Activated T-cell treated with anti-CD3 and anti-CD28 coated beads, Interleukin-2, amount 50 U/mL, for 4 hours (primary cell): ENCODE data around the gene SPPL2B. TPM values are rescaled to one million over a fixed set of nuclear protein-coding genes. Genes with fewer than 3 reads are reported as not detected.

ENCODE experiments used
- ATAC-seq, 2 donors: fragments of 200-7000 bp; cut with Tn5 transposase; one replicate each; pipeline ENCODE4 v1.10.0; 2021
- DNase-seq: peaks from one replicate; pipeline ENCODE4 v3.0.0-alpha.2; 2020
- H3K27me3 Mint-ChIP-seq: one replicate; pipeline ENCODE4 v1.8.0; 2021; ENCODE audit warnings: low read depth, mixed read lengths
- H3K36me3 Mint-ChIP-seq: one replicate; pipeline ENCODE4 v1.8.0; 2022; ENCODE audit warnings: mixed read lengths; ENCODE audit not compliant: insufficient read depth
- H3K4me1 Mint-ChIP-seq: one replicate; pipeline ENCODE4 v1.8.0; 2021; ENCODE audit warnings: low read depth, mixed read lengths
- H3K4me3 Mint-ChIP-seq: one replicate; pipeline ENCODE4 v1.8.0; 2021; ENCODE audit warnings: mild to moderate bottlenecking, moderate library complexity, mixed read lengths
- H3K9me3 Mint-ChIP-seq: one replicate; pipeline ENCODE4 v1.8.0; 2021; ENCODE audit warnings: mixed read lengths
- total RNA-seq, 3 donors: library from RNA; stranded (reverse); gene quantifications; one replicate each; pipeline ENCODE4 v1.2.1, GENCODE V29; 2021

Gene SPPL2B
- total RNA-seq, 3 donors from 2014 or later: 42.1 to 45.3 (median 42.2) TPM

- no peaks in the 10 kb centered on the region for H3K27me3 Mint-ChIP-seq
- no peak for DNase-seq
- H3K4me1 Mint-ChIP-seq: peaks cover 27% of the 10 kb centered on the region
These were observed 38.6 kb upstream of the SPPL2B start for GRCh38 chr19:2289714-2290435.

GRCh38 chr19:2290441-2291184 lies 37.9 kb upstream of the SPPL2B start:
- H3K9me3 Mint-ChIP-seq: no peaks in the 10 kb centered on the region
- no peaks in the 10 kb centered on the region for H3K27me3 Mint-ChIP-seq
- DNase-seq: no peak
- no peaks in the 10 kb centered on the region for H3K36me3 Mint-ChIP-seq
- ATAC-seq: peak; percentile 26 to 36
- H3K4me1 Mint-ChIP-seq: peaks cover 29% of the 10 kb centered on the region
- H3K4me3 Mint-ChIP-seq: peak overlapping the region; percentile 71

More at GRCh38 chr19:2289714-2290435, 38.6 kb upstream of the SPPL2B start:
- H3K4me3 Mint-ChIP-seq: peak overlapping the region; percentile 79
- no peaks in the 10 kb centered on the region for H3K9me3 Mint-ChIP-seq
- no peaks in the 10 kb centered on the region for H3K36me3 Mint-ChIP-seq
- peak; percentile 56 to 64 for ATAC-seq

GRCh38 chr19:2291185-2291751 lies 37.2 kb upstream of the SPPL2B start:
- no peaks in the 10 kb centered on the region for H3K9me3 Mint-ChIP-seq
- no peaks in the 10 kb centered on the region for H3K36me3 Mint-ChIP-seq
- peak overlapping the region; percentile 71 for H3K4me3 Mint-ChIP-seq
- no peaks in the 10 kb centered on the region for H3K27me3 Mint-ChIP-seq
- H3K4me1 Mint-ChIP-seq: peaks cover 29% of the 10 kb centered on the region
- ATAC-seq: no peak
- DNase-seq: no peak

- Mint-ChIP-seq H3K36me3 (no peaks in the 10 kb centered on the region), H3K4me1 (peaks cover 14% of the 10 kb centered on the region), H3K9me3 (no peaks in the 10 kb centered on the region), H3K4me3 (no peak overlapping the region), H3K27me3 (no peaks in the 10 kb centered on the region)
- ATAC-seq: no peak
- DNase-seq: no peak
These were observed 33.7 kb upstream of the SPPL2B start for GRCh38 chr19:2294687-2295335.

DNA sequence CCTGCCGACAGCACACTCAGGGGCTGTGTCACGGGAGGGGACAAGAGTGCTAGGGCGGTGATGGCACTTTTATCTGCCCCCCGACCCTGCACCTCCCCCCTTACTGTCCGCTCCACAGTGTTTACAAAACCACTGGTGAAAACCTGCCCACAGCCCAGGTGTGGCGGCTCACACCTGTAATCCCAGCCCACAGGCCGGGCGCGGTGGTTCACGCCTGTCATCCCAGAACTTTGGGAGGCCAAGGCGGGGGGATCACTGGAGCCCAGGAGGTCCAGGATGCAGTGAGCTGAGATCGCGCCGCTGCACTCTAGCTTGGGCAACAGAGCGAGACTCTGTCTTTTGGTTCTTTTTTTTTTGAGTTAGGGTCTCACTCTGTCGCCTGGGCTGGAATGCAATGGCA lies 32.3 kb upstream of the SPPL2B start:
- Mint-ChIP-seq H3K9me3 (no peaks in the 10 kb centered on the region), H3K36me3 (no peaks in the 10 kb centered on the region), H3K27me3 (no peaks in the 10 kb centered on the region), H3K4me1 (peaks cover 7% of the 10 kb centered on the region), H3K4me3 (no peak overlapping the region)
- ATAC-seq: no peak
- DNase-seq: no peak

- peaks cover 7% of the 10 kb centered on the region for H3K4me1 Mint-ChIP-seq
- H3K27me3 Mint-ChIP-seq: peaks cover 22% of the 10 kb centered on the region
- no peaks in the 10 kb centered on the region for H3K36me3 Mint-ChIP-seq
- no peak for ATAC-seq
- H3K4me3 Mint-ChIP-seq: no peak overlapping the region
- H3K9me3 Mint-ChIP-seq: no peaks in the 10 kb centered on the region
- no peak for DNase-seq
These were observed 28.0 kb upstream of the SPPL2B start for GRCh38 chr19:2300533-2300932.

DNA sequence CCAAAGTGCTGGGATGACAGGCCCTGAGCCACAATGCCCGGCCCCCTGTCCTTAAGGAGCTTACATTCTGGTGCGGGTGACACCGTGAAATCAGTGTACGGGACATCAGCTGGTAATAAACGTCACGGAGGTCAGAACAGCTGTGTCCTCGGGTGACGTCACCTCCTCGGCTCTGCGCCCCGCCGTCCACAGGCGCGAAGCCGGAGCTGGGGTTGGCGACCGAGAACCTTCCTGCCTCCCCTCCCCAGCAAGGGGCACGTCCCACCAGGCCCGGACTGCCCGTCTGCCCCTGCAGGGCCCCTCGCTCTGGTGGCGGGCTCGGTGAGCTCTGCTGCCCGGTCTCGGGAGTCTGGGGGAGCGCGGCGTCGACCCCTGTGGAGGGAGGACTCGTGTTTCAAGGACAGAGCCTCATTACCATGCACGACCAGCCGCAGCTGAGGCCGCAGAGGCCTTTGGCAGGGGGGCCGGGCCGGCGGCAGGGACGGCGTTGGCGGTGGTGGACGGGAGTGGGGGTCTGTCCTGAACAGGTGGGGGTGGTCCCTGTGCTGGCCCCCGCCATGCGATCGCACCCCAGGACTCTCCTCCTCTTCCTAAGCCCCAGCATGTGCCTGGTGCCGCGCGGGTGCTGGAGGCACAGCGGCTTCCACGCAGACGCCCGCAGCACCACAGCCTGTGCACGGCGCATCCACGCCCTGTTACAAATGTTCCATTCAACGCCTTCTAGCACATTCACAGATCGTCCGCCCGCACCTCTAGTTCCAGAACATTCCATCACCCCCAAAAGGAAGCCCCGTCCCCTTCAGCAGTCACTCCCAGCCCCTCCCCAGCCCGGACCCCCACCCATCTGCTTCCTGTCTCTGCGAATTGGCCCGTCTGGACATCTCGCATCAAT lies 25.9 kb upstream of the SPPL2B start:
- Mint-ChIP-seq H3K4me3 (peak overlapping the region; percentile 55), H3K36me3 (no peaks in the 10 kb centered on the region), H3K9me3 (no peaks in the 10 kb centered on the region), H3K4me1 (peaks cover 7% of the 10 kb centered on the region), H3K27me3 (peaks cover 42% of the 10 kb centered on the region)
- no peak for DNase-seq
- peak; percentile 59 to 64 for ATAC-seq

DNA sequence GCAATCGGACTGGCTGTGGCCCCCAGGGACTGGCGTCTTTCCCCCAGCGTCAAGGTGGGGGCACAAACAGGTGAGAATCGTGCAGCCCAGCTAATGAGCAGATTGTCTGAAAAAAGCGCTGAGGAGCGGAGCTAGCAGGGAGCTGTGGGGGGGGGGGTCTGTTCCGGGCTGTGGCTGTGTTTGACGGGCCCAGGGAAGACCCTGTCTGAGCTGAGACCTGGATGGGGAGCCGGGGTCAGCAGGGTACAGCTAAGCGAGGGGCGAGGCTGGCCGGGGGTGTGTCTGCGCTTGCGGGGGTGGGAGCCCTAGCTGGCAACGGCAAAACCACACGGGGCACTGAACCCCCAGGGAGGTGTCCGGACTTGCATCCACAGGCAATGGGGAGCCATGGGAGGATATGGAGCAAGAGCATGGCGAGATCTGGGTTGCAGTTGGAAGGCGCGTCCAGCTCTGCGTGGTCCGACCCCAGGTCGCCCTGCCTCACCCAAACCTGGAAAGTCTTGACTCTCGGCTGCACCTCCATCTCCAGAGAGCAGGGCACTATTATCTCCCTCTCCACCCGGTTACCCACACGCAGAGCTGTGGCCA lies 25.2 kb upstream of the SPPL2B start:
- H3K36me3 Mint-ChIP-seq: no peaks in the 10 kb centered on the region
- H3K4me1 Mint-ChIP-seq: peaks cover 7% of the 10 kb centered on the region

GRCh38 chr19:2305452-2306280 lies 22.8 kb upstream of the SPPL2B start:
- Mint-ChIP-seq H3K4me3 (no peak overlapping the region), H3K36me3 (no peaks in the 10 kb centered on the region), H3K9me3 (no peaks in the 10 kb centered on the region), H3K4me1 (peaks cover 10% of the 10 kb centered on the region), H3K27me3 (peaks cover 66% of the 10 kb centered on the region)
- ATAC-seq: no peak
- no peak for DNase-seq

More for the DNA sequence above, 25.2 kb upstream of the SPPL2B start:
- ATAC-seq: no peak
- H3K4me3 Mint-ChIP-seq: peak overlapping the region; percentile 55
- H3K9me3 Mint-ChIP-seq: no peaks in the 10 kb centered on the region
- H3K27me3 Mint-ChIP-seq: peaks cover 44% of the 10 kb centered on the region
- no peak for DNase-seq

DNA sequence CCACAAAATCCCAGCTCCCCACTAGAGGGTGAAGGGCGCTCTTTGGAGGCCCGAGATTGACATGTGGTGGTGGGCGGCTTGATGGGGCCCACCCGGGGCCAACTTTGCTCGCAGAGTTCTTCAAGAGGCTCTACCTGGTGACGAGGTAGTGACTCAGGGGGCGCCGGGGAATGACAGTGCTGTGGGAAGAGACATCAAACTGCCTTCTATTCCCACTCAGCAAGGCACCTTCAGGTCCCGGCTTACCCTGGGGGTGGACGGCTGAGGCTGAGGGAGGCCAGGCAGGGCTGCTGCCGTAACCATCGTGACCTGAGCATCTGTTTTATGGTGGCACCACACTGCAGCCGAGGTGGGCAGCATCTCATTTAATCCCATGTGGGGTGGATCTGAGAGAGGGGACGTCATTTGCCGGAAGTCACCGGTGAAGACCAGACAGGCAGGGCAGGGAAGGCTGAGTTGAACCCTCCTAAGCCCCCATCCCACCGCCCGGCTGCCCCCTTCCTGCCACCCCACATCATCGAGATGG lies 22.1 kb upstream of the SPPL2B start:
- Mint-ChIP-seq H3K36me3 (no peaks in the 10 kb centered on the region), H3K4me1 (peaks cover 8% of the 10 kb centered on the region), H3K9me3 (no peaks in the 10 kb centered on the region), H3K27me3 (peaks cover 69% of the 10 kb centered on the region), H3K4me3 (no peak overlapping the region)
- no peak for DNase-seq
- ATAC-seq: no peak

GRCh38 chr19:2306971-2307370 lies 21.5 kb upstream of the SPPL2B start:
- H3K36me3 Mint-ChIP-seq: no peaks in the 10 kb centered on the region
- H3K9me3 Mint-ChIP-seq: no peaks in the 10 kb centered on the region
- DNase-seq: no peak
- ATAC-seq: no peak
- H3K27me3 Mint-ChIP-seq: peaks cover 69% of the 10 kb centered on the region
- H3K4me3 Mint-ChIP-seq: no peak overlapping the region
- peaks cover 7% of the 10 kb centered on the region for H3K4me1 Mint-ChIP-seq

DNA sequence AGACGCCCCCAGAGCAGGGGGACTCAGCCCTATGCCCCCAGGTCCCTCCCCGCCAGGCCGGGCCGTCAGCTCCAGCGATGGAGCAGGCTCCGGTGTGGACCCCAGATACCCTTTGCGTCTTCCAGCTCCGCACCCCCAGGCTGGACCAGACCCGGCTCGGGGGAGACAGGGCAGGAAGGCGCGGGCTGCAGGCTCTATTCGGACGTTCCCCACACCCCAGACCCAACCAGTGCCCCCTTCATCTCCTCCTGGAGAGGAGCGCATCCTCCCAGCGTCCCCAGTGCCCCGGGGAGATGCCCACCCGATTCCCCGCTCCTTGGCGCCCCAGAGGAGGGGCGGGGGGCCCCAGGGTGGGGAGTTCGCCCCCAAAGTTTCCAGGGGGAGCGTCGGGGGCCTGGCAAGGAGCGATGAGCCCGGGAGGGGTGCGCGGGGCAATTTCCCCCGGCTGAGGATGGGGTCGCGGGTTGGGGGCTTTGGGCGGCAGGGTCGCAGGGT lies 20.9 kb upstream of the SPPL2B start:
- Mint-ChIP-seq H3K4me1 (peaks cover 7% of the 10 kb centered on the region), H3K9me3 (no peaks in the 10 kb centered on the region), H3K36me3 (no peaks in the 10 kb centered on the region), H3K27me3 (peaks cover 72% of the 10 kb centered on the region), H3K4me3 (no peak overlapping the region)
- ATAC-seq (no peak), DNase-seq (no peak)
